Activated CD8-positive, alpha-beta memory T cell treated with anti-CD3 and anti-CD28 coated beads for 48 hours (primary cell): Measurements from ENCODE around the gene HCFC1R1.

Source experiments
- DNase-seq, 3 experiments: peaks; one replicate each; pipeline ENCODE4 v3.0.0-alpha.2; 2020; ENCODE audit warnings: low read depth in 2 of 3, low spot score in 2 of 3

HCFC1R1 gene

DNA sequence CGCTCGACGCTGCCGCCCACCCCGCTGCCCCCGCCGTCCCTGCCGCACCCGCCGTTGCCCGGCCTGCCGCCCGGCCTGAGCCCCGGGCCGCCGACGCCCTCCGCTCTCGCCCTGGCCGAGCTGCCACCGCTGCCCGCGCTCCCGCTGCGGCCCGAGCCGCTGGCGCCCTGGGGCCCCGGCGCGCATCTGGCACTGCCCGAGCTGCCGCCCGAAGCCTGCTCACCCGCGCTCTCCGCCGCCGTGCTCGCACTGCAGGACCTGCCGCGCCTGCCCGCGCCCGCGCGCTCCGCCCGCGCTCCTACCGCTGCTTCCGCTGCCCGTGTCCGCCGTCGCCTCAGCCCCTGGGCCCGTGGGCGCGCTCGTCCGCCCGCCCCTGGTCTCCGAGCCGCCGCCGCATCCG, 19.4 kb downstream of the HCFC1R1 start:
- DNase-seq: no peak

DNA sequence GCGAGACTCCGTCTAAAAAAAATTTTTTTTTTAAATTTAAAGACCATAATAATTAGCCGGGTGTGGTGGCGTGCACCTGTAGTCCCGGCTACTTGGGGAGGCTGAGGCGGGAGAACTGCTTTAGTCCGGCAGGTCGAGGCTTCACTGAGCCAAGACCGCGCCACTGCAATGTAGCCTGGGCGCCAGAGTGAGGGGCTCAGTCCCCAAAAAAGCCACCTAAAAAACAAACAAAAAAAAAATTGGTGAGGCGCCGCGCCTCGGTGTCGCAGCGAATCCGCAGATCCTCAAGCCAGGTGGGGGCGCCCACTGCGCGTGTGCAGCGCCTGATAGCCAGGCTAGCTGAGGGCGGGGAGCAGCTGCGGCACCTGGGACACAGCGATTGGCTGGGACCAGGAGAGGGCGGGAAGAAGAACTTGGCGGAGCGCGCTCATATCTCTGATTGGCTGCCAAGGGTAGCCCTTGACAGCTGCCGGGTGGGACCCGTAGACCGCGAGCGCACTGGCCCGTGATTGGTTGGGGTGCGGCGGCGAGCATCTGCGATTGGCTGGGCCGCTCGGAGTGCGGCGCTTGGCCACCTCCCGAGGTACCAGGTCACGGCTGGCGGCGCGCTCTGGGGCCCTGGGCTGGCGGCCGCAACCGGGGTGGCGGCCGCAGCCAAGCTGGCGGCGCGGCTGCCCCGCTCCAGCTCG, 20.0 kb downstream of the HCFC1R1 start:
- DNase-seq: peak; percentile 80 to 93 (median 90)

DNA sequence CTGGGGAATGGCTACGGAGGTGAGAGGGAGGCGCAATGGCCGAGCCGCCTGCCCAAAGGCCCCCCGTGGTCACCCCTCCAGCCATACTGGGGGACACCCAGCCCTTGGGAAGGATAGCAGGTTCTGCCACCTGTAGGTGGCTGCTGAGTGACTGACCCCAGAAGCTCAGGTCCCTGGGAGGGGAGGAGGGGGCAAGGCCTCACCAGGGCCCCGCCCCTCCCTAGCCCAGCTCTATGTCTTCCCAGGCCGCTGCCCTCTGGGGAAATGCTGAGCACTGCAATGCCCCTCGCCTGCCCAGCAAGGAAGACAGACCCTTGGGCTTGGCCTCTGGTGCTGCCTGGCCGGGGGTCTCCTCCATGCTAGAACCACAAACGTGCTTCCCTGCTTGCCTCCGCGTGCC, 22.4 kb downstream of the HCFC1R1 start:
- no peak for DNase-seq

DNA sequence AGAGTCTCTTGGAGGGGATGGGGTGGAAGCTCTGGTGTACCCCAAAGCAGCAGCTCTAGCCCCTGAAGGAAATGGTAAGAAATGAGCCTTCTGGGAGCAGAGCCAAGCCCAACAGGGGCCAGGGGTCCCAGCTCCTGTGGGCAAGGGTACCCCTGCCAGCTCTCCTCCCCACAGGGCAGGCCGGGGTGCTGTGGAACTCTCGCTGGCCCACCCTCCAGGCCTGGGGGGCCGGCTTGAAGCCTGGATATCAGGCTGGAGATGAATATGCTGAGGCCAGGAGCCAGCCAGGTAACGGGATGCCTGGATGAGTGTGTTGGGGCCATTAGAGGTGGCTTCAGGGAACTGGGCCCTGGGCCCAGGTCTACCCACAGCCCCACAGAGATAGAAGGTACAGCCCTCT, 23.2 kb downstream of the HCFC1R1 start:
- no peak for DNase-seq

DNA sequence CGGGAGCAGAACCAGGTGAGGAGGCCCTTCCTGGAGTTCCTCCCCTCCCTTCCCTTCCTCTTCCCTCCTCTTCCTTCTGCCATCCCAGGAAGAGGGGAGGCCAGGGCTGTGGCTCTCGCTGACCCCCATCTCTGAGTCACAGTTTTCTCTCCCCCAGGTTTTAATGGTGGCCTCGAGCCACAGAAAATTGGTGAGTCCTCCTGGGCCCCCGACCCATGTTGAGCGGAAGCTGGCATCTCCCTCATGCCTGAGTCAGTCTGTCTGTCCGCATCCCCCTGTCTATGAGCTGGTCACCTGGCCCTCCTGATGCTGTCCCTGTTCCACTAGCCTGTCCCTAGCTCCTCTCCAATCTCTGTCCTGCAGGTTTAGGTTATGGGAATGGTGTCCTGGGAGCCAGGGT, 23.8 kb downstream of the HCFC1R1 start:
- no peak for DNase-seq

DNA sequence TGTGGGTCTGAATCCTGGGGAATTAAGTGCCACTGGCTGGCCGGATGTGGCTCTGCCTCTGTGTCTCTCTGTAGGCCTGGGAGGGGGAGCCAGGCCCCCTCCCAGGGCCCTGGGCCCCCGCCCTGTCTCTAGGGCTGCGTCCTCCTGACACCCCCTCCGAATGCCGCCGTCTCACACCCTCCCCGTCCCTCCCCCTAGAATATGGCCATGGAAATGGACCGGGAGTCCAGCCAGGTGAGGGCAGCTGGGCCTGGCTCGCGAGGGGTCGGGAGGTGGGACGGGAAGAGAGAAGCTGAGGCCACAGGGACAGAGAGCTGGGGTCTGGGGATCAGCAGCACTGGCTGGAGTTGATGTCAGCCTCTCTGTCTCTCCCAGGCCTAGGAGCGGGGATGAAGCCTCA, 27.4 kb downstream of the HCFC1R1 start:
- DNase-seq: no peak

DNA sequence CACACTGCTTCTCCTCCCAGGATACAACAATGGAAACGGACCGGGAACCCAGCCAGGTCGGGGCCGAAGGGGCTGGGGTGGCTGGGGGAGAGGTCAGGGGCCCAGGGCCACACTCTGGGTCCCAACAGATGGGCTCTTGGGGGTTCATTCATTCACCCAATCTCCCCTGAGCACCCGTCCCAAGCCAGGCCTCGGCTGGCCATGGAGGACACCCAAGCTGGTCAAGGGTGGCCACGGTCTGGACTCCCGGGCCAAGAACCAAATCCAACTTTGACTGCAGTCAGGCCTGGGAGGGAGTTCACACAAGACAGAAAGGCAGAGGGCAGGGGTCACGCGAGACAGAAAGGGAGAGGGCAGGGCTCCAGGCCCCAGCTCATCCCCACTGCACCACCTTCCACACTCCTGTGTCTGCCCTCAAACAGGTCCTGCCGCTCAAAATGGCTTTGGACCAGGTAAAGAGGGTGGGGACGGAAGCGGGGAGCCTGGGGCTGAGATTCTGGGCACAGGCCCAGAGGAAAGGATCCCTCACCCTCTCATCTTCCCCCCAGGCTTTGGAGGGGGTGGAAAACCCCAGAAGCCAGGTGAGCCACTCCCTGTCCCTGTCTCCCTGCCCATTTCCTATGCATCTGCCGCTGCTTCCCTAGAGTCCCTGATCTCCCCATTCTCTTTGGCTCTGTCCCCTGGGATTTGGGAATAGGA, 31.2 kb downstream of the HCFC1R1 start:
- no peak for DNase-seq

DNA sequence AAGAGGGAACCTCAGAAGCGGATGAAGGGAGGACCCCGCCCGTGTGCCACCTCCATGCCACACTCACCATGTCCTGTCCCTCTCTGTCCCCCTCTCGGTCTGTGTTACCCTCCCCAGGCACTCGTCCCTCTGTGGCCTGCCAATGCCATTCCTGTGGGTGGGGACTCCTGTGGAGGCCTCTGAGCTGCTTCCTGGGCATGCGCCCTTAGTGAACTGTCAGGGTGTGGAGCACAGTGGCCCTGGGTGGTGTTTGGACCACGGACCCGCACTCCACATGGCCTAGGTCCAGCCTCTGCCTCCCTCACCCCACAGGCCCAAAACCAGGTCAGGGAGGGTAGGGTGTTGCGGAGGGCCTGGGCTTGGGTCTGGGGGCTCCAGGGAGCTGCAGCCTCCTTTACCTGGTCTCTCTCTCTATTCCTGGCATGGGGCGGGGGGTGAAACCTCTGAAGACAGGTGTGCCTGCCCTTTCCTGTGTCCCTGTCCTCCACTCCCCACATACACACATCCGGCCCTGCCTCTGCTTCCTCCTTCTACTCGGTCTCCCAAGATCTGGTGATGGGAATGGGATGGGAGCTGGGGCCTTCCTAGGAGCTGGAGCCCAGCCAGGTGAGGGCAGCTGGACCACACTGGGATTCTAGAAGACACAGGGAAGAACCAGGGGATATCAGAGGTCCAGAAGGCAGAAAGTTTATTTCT, 32.0 kb downstream of the HCFC1R1 start:
- DNase-seq: no peak

DNA sequence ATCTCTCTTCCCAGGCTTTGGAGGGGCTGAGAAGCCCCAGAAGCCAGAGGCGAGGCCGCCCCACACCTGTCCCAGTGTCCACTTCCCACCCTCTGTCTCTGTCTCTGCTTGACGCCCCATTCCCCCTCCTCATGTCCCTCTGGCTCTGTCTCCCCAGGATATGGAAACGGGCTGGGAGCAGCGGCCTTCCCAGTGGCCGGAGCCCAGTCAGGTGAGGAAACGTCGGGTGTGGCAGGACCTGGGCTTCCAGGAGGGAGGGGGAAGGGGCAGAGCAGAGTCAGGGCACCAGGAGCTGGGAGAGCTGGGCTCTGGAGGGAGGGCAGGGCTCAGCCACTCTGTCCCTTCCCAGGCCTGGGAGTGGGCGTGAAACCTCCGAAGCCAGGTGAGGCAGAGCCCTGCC, 32.9 kb downstream of the HCFC1R1 start:
- DNase-seq: no peak

DNA sequence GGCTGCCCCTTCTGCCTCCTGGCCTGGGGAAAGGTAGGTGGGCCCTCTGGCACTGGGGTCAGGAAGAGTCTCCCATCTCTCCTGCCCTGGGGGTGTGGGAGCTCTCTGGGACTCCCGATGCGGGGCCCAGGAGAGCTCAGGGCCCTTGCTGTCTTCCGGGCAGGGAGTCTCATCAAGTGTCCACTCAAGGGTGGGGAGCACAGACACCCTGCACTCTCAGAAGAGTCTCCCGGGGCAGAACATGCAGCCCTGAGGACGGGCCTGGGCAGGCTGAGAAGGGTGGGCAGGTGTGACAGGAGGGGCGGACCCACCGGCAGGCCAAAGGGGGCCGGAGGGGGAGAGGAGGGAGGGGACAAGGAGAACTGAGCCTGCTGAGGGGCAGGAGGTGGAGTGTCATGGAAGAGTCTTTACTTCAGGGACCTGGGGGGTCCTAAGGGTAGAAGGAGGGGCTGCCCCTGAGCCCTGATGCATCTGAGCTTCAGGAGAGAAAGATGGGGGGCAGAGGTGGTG, 35.1 kb downstream of the HCFC1R1 start:
- no peak for DNase-seq

DNA sequence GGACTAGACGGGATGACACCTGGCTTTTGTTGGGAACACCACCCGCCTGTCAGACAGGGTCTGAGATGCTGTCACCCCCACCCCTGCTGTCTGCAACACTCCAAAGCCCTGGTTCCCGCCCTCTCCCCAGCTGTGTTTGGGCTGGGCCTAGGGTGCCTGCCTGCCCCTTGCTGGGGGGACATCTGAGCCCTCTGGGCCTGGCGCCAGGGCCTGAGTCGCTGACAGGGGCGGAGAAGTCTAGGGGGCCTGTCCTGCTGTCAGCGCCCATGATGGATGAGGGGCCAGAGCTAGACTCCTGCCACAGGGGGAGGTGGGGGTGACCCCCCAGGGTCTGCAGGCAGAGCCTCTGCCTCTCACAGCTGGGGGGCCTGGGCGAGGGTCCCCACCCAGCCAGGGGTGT, 35.9 kb downstream of the HCFC1R1 start:
- no peak for DNase-seq

DNA sequence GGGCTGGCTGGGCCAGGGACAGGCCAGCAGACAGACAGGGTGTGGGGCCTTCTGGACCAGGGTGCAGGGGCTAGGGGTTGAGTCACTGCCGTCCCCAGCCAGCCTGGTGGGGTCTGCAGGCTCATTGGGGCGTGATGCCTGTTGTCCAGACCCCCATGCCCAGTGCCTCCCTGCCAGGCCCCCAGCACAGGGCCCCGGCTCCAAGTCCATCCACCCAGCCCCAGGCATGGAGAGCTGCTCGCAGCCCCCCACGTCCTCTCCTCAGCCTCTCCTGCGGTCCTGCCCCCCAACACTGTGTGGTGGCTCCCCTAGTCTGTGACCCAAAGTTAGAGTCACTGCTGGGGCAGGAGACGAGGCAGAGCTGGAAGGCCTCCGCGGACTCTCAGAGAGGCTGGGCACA, 36.5 kb downstream of the HCFC1R1 start:
- no peak for DNase-seq

DNA sequence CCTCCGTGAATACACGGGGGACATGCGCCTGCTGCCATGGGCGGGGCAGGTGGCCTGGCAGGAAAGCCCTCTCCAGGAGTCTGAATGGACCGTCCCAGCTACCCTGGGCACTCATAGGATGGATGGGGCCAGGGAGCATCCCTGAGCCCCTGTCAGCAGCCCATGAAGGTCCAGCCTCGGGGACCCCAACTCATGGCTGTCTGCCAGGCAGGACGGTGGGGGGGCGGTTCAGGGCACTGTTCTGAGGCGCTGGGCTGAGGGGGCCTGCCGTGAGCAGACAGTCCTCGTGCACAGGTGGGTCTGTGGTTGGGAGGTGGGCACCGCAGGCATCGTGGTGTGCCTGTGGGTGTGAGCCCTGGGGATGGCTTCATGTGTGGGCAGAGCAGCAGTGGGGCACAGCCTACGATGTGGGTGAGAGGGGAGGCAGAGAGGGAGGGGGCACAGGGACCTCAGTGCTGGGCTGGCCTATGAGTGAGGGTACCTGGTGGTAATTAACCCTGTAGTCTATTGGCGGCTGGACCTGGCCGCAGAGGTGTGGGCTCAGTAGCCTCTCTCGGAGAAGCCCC, 37.0 kb downstream of the HCFC1R1 start:
- no peak for DNase-seq

DNA sequence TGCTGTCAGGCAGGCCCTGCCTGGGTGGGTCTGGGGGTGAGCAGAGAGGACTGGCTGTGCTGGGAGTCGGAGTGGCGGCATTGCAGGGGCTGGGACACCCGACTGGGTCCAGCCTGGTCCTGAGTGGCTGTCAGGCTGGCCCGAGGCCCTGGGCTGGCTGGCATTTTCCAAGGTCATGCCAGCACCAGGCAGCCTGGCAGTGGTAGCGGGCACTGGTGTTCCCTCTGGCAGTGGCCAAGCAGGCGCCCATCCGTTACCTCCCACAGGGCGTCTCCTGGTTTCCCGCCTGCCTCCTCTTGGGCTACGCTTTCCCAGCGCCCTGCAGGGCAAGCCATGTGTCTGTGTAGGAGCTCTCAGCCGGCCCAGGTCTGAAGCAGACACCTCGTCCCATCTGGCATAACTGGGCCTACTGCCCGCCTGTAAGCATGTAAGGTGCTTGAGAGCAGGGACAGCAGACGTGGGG, 37.8 kb downstream of the HCFC1R1 start:
- DNase-seq: no peak

DNA sequence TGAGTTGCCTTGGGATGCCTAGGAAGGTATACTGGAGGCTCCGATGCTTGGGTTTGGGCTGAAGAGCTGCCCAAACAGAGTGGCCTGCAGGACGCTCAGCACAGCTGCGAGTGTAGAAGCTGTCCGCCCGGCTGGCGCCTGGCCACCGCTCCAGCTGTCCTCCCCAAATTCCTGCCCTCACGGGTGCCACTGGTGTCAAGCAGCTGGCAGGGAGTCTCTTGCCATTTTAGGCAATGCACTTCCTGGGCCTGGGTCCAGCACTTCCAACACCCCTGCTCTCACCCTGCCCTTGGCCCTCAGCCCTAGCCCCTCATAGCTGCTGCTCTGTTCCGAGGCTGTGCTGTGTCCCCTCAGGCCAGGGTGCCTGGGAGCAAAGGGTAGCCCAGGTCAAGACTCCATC, 38.3 kb downstream of the HCFC1R1 start:
- DNase-seq: no peak

DNA sequence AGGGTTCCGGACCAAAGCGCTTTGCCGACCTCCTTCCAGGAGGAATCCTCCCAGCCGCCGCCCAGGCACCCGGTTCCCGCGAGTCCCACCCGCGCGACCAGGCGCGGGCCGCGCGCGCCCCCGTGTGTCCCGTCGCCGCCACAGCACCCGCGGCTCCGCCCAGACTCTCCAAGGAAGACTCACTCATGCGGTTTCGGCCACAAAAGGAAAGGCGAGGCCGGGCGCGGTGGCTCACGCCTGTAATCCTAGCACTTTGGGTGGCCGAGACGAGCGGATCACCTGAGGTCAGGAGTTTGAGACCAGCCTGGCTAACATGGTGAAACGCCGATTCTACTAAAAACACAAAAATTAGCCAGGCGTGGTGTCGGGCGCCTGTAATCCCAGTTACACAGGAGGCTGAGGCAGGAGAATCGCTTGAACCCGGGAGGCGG, 40.0 kb downstream of the HCFC1R1 start:
- DNase-seq: peak in 2 of 3 experiments; percentile 68 to 81

DNA sequence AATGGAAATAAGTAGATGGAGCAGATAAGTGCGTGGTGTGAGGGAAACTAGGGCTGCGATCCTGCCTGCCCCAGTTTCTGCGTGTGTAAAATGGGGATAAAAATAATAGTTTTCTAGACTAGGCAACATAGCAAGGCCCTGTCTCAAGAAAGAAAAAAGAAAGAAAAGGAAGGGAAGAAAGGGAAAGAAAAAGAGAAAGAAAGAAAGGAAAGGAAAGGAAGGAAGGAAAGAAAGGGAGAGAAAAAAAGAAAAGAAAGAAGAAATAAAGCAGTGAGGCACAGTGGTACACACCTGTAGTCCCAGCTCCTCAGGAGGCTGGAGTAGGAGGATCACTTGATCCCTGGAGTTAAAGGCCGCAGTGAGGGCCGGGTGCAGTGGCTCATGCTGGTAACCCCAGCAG, 41.3 kb downstream of the HCFC1R1 start:
- no peak for DNase-seq

DNA sequence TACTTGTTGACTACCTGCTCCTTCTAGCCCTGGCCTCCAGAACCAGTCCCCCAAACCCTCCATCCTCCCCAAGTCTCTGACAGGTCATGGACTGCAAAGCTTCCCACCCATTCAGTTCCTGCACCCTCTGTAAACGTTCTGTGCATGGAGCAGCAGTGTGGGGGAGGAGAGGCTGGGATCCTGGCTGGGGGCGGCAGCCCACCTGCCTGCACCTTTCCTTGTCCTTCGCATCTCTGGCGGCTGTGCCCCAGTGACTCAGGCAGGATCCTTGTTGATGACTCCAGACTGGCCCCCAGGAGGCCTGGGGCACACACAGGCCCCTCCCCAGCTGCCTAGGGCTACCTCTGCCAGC, 41.9 kb downstream of the HCFC1R1 start:
- DNase-seq: no peak

DNA sequence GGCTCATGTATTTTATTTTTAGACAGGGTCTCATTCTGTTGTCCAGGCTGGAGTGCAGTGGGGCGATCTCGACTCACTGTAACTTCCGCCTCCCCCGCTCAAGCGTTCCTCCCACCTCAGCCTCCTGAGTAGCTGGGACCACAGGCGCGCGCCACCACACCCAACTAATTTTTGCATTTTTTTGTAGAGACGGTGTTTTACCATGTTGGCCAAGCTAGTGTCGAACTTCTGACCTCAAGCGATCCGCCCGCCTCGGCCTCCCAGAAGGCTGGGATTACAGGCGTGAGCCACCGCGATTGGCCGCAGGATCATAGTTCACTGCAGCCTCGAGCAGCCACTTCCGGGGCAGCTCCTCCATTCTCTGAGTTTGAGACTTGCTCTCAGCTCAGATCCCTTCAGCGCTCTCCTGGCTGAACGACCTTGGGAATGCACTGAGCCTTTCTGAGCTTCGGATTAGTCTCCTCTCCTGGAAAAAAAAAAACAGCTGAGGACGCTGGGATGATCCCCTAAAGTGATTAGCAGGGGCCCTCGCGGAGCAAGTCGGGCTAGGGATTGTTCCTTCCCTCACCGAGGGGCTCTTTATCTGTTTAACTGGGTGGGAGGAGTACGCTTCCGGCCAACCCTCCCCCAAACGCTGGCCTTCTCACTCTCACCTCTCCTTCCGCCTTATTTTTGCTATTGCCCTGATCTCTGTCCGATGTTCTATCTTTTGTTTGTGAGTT, 42.4 kb downstream of the HCFC1R1 start:
- no peak for DNase-seq

DNA sequence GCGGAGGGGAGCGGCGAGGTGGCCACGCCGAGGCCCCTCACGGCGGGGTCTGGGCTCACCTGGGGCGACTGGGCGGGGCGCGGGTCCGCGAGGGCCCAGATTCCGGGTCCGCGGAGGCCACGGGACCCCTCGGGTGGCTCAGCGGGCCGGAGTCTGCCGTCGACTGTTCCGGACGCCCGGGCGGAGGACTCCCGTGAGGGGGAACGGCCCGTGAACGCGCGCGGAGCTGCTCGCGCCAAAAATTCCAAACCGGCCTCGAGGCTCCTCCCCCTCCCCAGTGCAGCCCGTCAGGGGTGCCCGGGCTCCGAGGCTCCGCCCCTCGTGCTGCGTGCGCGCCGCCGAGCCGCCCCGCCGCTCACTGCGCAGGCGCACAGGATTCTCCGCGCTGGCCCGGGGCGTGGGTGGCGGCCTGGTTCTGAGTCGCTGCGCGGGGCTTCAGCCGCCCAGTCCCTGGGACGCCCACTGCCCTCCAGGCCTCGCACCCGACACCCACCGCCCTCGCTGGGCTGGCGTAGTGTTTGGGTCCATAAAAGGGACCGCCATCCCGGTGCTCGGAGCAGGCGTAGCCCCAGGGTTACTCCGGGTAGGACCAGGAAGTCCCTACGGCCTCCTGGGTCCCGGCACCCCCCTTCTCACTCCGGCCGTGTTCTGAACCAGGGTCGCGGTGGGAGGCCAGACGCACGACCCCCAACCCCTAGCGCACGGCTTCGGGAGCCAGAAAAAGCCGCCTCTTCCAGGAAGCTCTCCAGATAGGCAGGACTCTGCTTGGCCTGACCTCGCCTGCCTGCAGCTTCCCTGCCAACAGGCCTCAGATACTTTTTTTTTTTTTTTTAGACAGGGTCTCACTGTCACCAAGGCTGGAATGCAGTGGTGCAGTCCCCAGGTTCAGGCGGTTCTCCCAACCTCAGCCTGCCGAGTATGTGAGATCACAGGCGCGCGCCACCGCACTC, 43.2 kb downstream of the HCFC1R1 start, which contains the start of gene PKMYT1:
TSS of gene PKMYT1 (minus strand) at position 220 of the 950 bp plus-strand sequence. CDS start 789 bp downstream, outside the sequence.
- DNase-seq: peak; percentile 88 to 96 (median 95)
